IMR-90 (cell line): ENCODE data around the gene TTLL12. TPM values are rescaled to one million over a fixed set of nuclear protein-coding genes. Genes with fewer than 3 reads are reported as not detected.

Experiments
- ATAC-seq: fragments of 200-7000 bp; cut with Tn5 transposase; 2 replicates; pipeline ENCODE4 v1.9.1; 2020; ENCODE audit warnings: low read depth, mild to moderate bottlenecking, moderate library complexity
- BruUV-seq: library from RNA; stranded (reverse); fragments of 400-500 nt; replicated peaks from 2 replicates; lab custom pipeline; 2021; lab: Mats Ljungman, UMichigan
- CTCF ChIA-PET: fragments of 300-600 bp; formaldehyde crosslinking; extraction: SDS; loops from one replicate; lab custom pipeline; 2021; ENCODE audit warnings: antibody characterized with exemption; lab: Yijun Ruan, JAX
- POLR2A ChIA-PET: fragments of 300-600 bp; sonication (Branson Sonifier 250); formaldehyde crosslinking; loops from one replicate; lab custom pipeline; 2022; ENCODE audit warnings: antibody characterized with exemption; ENCODE audit not compliant: unreplicated experiment; lab: Charles Lee
- DNase-seq: peaks from one replicate; pipeline ENCODE4 v3.0.0; 2013
- H2AFZ ChIP-seq: replicated peaks from 2 replicates; pipeline ENCODE3; 2013; ENCODE audit warnings: low read length, mild to moderate bottlenecking; ENCODE audit not compliant: poor library complexity
- H2AK5ac ChIP-seq: 2 replicates; pipeline ENCODE4 v1.6.1; 2013; ENCODE audit warnings: low read depth, low read length, inconsistent platforms
- H2AK9ac ChIP-seq: replicated peaks from 2 replicates; pipeline ENCODE3; 2013; ENCODE audit warnings: mild to moderate bottlenecking, low read depth, low read length, moderate library complexity; ENCODE audit not compliant: poor library complexity
- H2BK120ac ChIP-seq: 2 replicates; pipeline ENCODE4 v1.6.1; 2013; ENCODE audit warnings: low read depth, low read length, inconsistent platforms
- H2BK15ac ChIP-seq: 3 replicates; pipeline ENCODE4 v1.6.1; 2013; ENCODE audit warnings: low read depth, low read length, inconsistent platforms
- H2BK20ac ChIP-seq: 2 replicates; pipeline ENCODE4 v1.6.1; 2013; ENCODE audit warnings: low read depth, mild to moderate bottlenecking, inconsistent platforms, low read length, moderate library complexity
- H2BK5ac ChIP-seq: 2 replicates; pipeline ENCODE4 v1.6.1; 2013; ENCODE audit warnings: mild to moderate bottlenecking, low read depth, low read length, inconsistent platforms; ENCODE audit not compliant: poor library complexity, severe bottlenecking
- H3K14ac ChIP-seq: replicated peaks from 2 replicates; pipeline ENCODE4 v1.6.1; 2013; ENCODE audit warnings: low read depth, low read length, inconsistent platforms
- H3K18ac ChIP-seq: 2 replicates; pipeline ENCODE4 v1.6.1; 2013; ENCODE audit warnings: low read depth, low read length, control low read depth
- H3K23ac ChIP-seq: 2 replicates; pipeline ENCODE4 v1.6.1; 2013; ENCODE audit warnings: low read depth, low read length, inconsistent platforms
- H3K27ac ChIP-seq: 2 replicates; pipeline ENCODE4 v1.5.1; 2013; ENCODE audit warnings: mild to moderate bottlenecking, control low read depth, low read length; ENCODE audit not compliant: insufficient read depth
- H3K27me3 ChIP-seq: 2 replicates; pipeline ENCODE4 v1.6.1; 2013; ENCODE audit warnings: low read length; ENCODE audit not compliant: control insufficient read depth, insufficient read depth
- H3K36me3 ChIP-seq: 2 replicates; pipeline ENCODE4 v1.6.1; 2013; ENCODE audit warnings: low read length, mixed read lengths; ENCODE audit not compliant: control insufficient read depth, insufficient read depth
- H3K4ac ChIP-seq: 2 replicates; pipeline ENCODE4 v1.6.1; 2013; ENCODE audit warnings: low read depth, low read length, inconsistent platforms
- H3K4me1 ChIP-seq: 2 replicates; pipeline ENCODE4 v1.6.1; 2013; ENCODE audit warnings: low read length, mixed read lengths; ENCODE audit not compliant: control insufficient read depth, insufficient read depth
- H3K4me2 ChIP-seq: 2 replicates; pipeline ENCODE4 v1.6.1; 2013; ENCODE audit warnings: low read depth, mild to moderate bottlenecking, control low read depth, low read length, moderate library complexity
- H3K4me3 ChIP-seq: 2 replicates; pipeline ENCODE4 v1.5.1; 2013; ENCODE audit warnings: low read depth, mild to moderate bottlenecking, control low read depth, low read length, moderate library complexity; ENCODE audit not compliant: insufficient read depth
- H3K56ac ChIP-seq: 2 replicates; pipeline ENCODE4 v1.6.1; 2013; ENCODE audit warnings: low read length, inconsistent platforms; ENCODE audit not compliant: insufficient read depth; ENCODE audit errors: extremely low read depth
- H3K79me1 ChIP-seq, 2 experiments: 2 replicates each; pipeline ENCODE4 v1.6.1; 2013; ENCODE audit warnings: low read length in 2 of 2, inconsistent platforms in 1 of 2, low read depth in 1 of 2
- H3K9ac ChIP-seq: 2 replicates; pipeline ENCODE4 v1.6.1; 2013; ENCODE audit warnings: low read depth, low read length, control low read depth
- H3K9me1 ChIP-seq: 2 replicates; pipeline ENCODE4 v1.6.1; 2013; ENCODE audit warnings: low read length, inconsistent platforms; ENCODE audit not compliant: insufficient read depth
- H3K9me3 ChIP-seq: 2 replicates; pipeline ENCODE4 v1.6.1; 2013; ENCODE audit warnings: low read length; ENCODE audit not compliant: control insufficient read depth, insufficient read depth
- H4K20me1 ChIP-seq: 2 replicates; pipeline ENCODE4 v1.6.1; 2013; ENCODE audit warnings: low read length, inconsistent platforms; ENCODE audit not compliant: insufficient read depth
- H4K5ac ChIP-seq: 2 replicates; pipeline ENCODE4 v1.6.1; 2013; ENCODE audit warnings: mild to moderate bottlenecking, low read depth, low read length, control low read depth
- H4K8ac ChIP-seq, 2 experiments: 2 replicates each; pipeline ENCODE4 v1.6.1; 2013; ENCODE audit warnings: low read depth in 2 of 2, low read length in 2 of 2, control low read depth in 1 of 2, inconsistent platforms in 1 of 2
- H4K91ac ChIP-seq: 2 replicates; pipeline ENCODE4 v1.6.1; 2013; ENCODE audit warnings: low read depth, low read length, inconsistent platforms; ENCODE audit not compliant: insufficient read depth
- RAD21 ChIP-seq: IDR thresholded peaks from 2 replicates; pipeline ENCODE4 v1.6.1; 2012; ENCODE audit warnings: low read length, improper control_type of control experiment
- WGBS, 2 experiments: methylation state at CpG; one replicate each; pipeline versions ENCODE4 v1.1.5 to v1.1.7; 2013; ENCODE audit warnings: missing lambda C conversion rate in 2 of 2; ENCODE audit not compliant: insufficient read length in 1 of 2; ENCODE audit errors: extremely low coverage in 2 of 2; 5-methylcytosine and 5-hydroxymethylcytosine counted together
- dilution Hi-C: fragments of 300-500 bp; cut with HindIII; formaldehyde crosslinking; loops from one replicate; pipeline ENCODE4 v1.14.3; 2018; ENCODE audit warnings: low sequenced_read_pairs; ENCODE audit not compliant: unreplicated experiment
- in situ Hi-C: fragments of 300-500 bp; cut with MboI; formaldehyde crosslinking; loops from 3 replicates; pipeline ENCODE4 v1.14.3; 2019; ENCODE audit warnings: low sequenced_read_pairs, inconsistent platforms, mixed read lengths
- intact Hi-C: fragments of 100-400 bp; cut with micrococcal nuclease; formaldehyde crosslinking; loops from 2 replicates; pipeline ENCODE4 v1.10.0; 2022
- polyA plus RNA-seq, 3 experiments: library from polyadenylated mRNA; depleted of rRNA; stranded (reverse); fragments of >200 nt; gene quantifications; 2 replicates each; pipeline ENCODE4 v1.2.3, GENCODE V29; 2012; ENCODE audit warnings: low replicate concordance in 1 of 3
- total RNA-seq: library from RNA; depleted of rRNA; stranded (reverse); fragments of >200 nt; gene quantifications from 2 replicates; pipeline ENCODE4 v1.2.3, GENCODE V29; 2012

TTLL12 gene
- total and polyA plus RNA-seq, 2 of the 4 experiments (the other 2 are of a cell fraction) = 20.9 to 30.1 TPM

- ChIA-PET CTCF (no interaction called here), POLR2A (no interaction called here)
- no peak overlapping the region for H3K4me3 ChIP-seq
- H2AFZ ChIP-seq = no peak overlapping the region
- H2AK5ac ChIP-seq = no peak overlapping the region
- no peak overlapping the region for H3K23ac ChIP-seq
- WGBS, 2 experiments = 81% methylated on average over 4 of the region's 23 CpGs; no CpG with 5 or more reads in 1 of the 2 experiments
- H3K4me2 ChIP-seq = no peak overlapping the region
- no TSS peak for BruUV-seq
- no peak overlapping the region for H3K18ac ChIP-seq
- H2BK15ac ChIP-seq = no peak overlapping the region
- peaks cover 26% of the 10 kb centered on the region for H3K27me3 ChIP-seq
- H4K20me1 ChIP-seq = no peaks in the 10 kb centered on the region
- no peak for TF ChIP-seq RAD21
- H3K9me3 ChIP-seq = no peaks in the 10 kb centered on the region
- no peak overlapping the region for H3K4ac ChIP-seq
- no peaks in the 10 kb centered on the region for H3K36me3 ChIP-seq
- H4K5ac ChIP-seq = no peak overlapping the region
- no peaks in the 10 kb centered on the region for H3K79me1 ChIP-seq
- H3K14ac ChIP-seq = no peak overlapping the region
- intact Hi-C loops = no loop called here
- H2BK20ac ChIP-seq = no peak overlapping the region
- H3K27ac ChIP-seq = no peak overlapping the region
- H2BK120ac ChIP-seq = no peak overlapping the region
- H2BK5ac ChIP-seq = no peak overlapping the region
- no peak overlapping the region for H3K56ac ChIP-seq
- peak overlapping the region; percentile 28 for H2AK9ac ChIP-seq
- DNase-seq (no peak), ATAC-seq (no peak)
- no peak overlapping the region for H4K91ac ChIP-seq
- dilution Hi-C loops = no loop called here
- H4K8ac ChIP-seq = no peak overlapping the region
- H3K9ac ChIP-seq = no peak overlapping the region
- in situ Hi-C loops = no loop called here
- H3K4me1 ChIP-seq = no peaks in the 10 kb centered on the region
- no peaks in the 10 kb centered on the region for H3K9me1 ChIP-seq
Observed at GRCh38 chr22:43212434-43212952, 25.6 kb upstream of the TTLL12 start.
